KMS-11 (cell line): Measurements from ENCODE around the gene TCEA3.

ENCODE experiments used
- H2AFZ ChIP-seq: fragments of 200-600 bp; sonication (generic); 2 replicates; pipeline ENCODE4 v1.6.1; 2016; ENCODE audit warnings: antibody characterized with exemption, mixed run types, low read depth
- H3K27ac ChIP-seq: fragments of 200-600 bp; sonication (generic); 2 replicates; pipeline ENCODE4 v1.6.1; 2016; ENCODE audit warnings: mild to moderate bottlenecking, mixed run types
- H3K27me3 ChIP-seq: fragments of 200-600 bp; sonication (generic); 2 replicates; pipeline ENCODE4 v1.6.1; 2017; ENCODE audit warnings: mild to moderate bottlenecking, low read depth, mixed run types, moderate library complexity; ENCODE audit not compliant: insufficient read depth
- H3K36me3 ChIP-seq: fragments of 200-600 bp; sonication (generic); 2 replicates; pipeline ENCODE4 v1.6.1; 2017; ENCODE audit warnings: mild to moderate bottlenecking, mixed run types; ENCODE audit not compliant: insufficient read depth
- H3K4me1 ChIP-seq: fragments of 200-600 bp; sonication (generic); 2 replicates; pipeline ENCODE4 v1.6.1; 2016; ENCODE audit warnings: mild to moderate bottlenecking, low read depth, mixed run types; ENCODE audit not compliant: poor library complexity, severe bottlenecking
- H3K4me2 ChIP-seq: fragments of 200-600 bp; sonication (generic); 2 replicates; pipeline ENCODE4 v1.7.0; 2016; ENCODE audit warnings: mild to moderate bottlenecking, mixed run types
- H3K4me3 ChIP-seq: fragments of 200-600 bp; sonication (generic); IDR thresholded peaks from 2 replicates; pipeline ENCODE4 v1.6.1; 2017; ENCODE audit warnings: low read depth, low read length, mixed read lengths; ENCODE audit not compliant: insufficient read depth
- H3K79me2 ChIP-seq: fragments of 200-600 bp; sonication (generic); 2 replicates; pipeline ENCODE4 v1.6.1; 2016; ENCODE audit warnings: low read depth, mixed run types; ENCODE audit not compliant: insufficient read depth
- H3K9ac ChIP-seq: fragments of 200-600 bp; sonication (generic); 2 replicates; pipeline ENCODE4 v1.6.1; 2016; ENCODE audit warnings: mild to moderate bottlenecking, mixed run types
- H4K20me1 ChIP-seq: fragments of 200-600 bp; sonication (generic); 2 replicates; pipeline ENCODE4 v1.6.1; 2016; ENCODE audit warnings: mild to moderate bottlenecking, mixed run types; ENCODE audit not compliant: insufficient read depth
- TF ChIP-seq, protein P1 (sequence below): fragments of 200-600 bp; sonication (generic); conservative IDR thresholded peaks from 2 replicates; pipeline ENCODE4 v1.6.1; 2017; ENCODE audit warnings: low read depth, mild to moderate bottlenecking, antibody characterized with exemption, low read length, moderate library complexity, mixed read lengths

Gene TCEA3

DNA sequence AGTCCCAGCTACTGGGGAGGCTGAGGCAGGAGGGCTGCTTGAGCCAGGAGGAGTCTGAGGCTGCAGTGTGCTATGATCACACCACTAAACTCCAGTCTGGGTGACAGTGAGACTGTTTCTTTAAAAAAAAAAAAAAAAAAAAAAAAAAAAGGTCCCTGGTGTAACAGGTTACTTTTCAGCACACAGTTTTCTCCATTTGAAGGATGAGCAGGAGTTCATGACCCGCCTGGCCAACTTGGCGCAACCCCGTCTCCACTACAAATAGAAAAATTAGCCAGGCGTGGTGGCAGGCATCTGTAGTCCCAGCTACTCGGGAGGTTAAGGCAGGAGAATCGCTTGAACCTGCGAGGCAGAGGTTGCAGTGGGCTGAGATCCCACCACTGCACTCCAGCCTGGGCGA, 92.8 kb downstream of the TCEA3 start:
- Histone ChIP-seq H3K9ac (no peak overlapping the region), H3K4me1 (no peaks in the 10 kb centered on the region), H3K4me2 (no peak overlapping the region), H2AFZ (no peak overlapping the region), H3K4me3 (no peak overlapping the region), H4K20me1 (no peaks in the 10 kb centered on the region; the same call in 1 of the 2 replicates), H3K79me2 (peaks cover 78% of the 10 kb centered on the region), H3K36me3 (peaks cover 16% of the 10 kb centered on the region), H3K27me3 (no peaks in the 10 kb centered on the region), H3K27ac (no peak overlapping the region)
- TF ChIP-seq, protein P1, sequence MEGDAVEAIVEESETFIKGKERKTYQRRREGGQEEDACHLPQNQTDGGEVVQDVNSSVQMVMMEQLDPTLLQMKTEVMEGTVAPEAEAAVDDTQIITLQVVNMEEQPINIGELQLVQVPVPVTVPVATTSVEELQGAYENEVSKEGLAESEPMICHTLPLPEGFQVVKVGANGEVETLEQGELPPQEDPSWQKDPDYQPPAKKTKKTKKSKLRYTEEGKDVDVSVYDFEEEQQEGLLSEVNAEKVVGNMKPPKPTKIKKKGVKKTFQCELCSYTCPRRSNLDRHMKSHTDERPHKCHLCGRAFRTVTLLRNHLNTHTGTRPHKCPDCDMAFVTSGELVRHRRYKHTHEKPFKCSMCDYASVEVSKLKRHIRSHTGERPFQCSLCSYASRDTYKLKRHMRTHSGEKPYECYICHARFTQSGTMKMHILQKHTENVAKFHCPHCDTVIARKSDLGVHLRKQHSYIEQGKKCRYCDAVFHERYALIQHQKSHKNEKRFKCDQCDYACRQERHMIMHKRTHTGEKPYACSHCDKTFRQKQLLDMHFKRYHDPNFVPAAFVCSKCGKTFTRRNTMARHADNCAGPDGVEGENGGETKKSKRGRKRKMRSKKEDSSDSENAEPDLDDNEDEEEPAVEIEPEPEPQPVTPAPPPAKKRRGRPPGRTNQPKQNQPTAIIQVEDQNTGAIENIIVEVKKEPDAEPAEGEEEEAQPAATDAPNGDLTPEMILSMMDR: no peak
